ENCODE measurements around the gene TRIB2.

GRCh38 chr2:12720754-12721378 lies 4.1 kb downstream of the TRIB2 start:
- TF ChIP-seq RFX5 (IDR thresholded peaks at IDR 0.05; ENCODE audit: low read depth, low read length) = no peak
- TF ChIP-seq, protein P1, sequence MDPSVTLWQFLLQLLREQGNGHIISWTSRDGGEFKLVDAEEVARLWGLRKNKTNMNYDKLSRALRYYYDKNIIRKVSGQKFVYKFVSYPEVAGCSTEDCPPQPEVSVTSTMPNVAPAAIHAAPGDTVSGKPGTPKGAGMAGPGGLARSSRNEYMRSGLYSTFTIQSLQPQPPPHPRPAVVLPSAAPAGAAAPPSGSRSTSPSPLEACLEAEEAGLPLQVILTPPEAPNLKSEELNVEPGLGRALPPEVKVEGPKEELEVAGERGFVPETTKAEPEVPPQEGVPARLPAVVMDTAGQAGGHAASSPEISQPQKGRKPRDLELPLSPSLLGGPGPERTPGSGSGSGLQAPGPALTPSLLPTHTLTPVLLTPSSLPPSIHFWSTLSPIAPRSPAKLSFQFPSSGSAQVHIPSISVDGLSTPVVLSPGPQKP (IDR thresholded peaks at IDR 0.05; ENCODE audit: borderline replicate concordance, low read depth, low read length) = no peak
